ENCODE results near the gene HLF.

The HLF gene

GRCh38 chr17:55237841-55238178 lies 26.9 kb upstream of the HLF start:
- ATAC-seq (replicated peaks) (no peak), DNase-seq (no peak)
- Mint-ChIP-seq H3K4me3 (peak overlapping the region; percentile 74), H3K27ac (peak overlapping the region; percentile 22 to 84), H3K9me3 (peaks cover 0 to 5% of the 10 kb centered on the region in 2 donors), H3K27me3 (peaks cover under 1 to 8% of the 10 kb centered on the region in 2 donors), H3K4me1 (ENCODE audit: low read depth in 2 of 2) (peaks cover 3 to 7% of the 10 kb centered on the region in 2 donors), H3K36me3 (ENCODE audit: insufficient read depth) (peaks cover 6% of the 10 kb centered on the region)

GRCh38 chr17:55238179-55238930 lies 26.4 kb upstream of the HLF start:
- peak overlapping the region; percentile 22 to 84 for H3K27ac Mint-ChIP-seq
- peak; percentile 62 to 84 (median 80) for DNase-seq
- no peaks in the 10 kb centered on the region for H3K9me3 Mint-ChIP-seq
- H3K4me3 Mint-ChIP-seq = peak overlapping the region; percentile 74
- peak; percentile 91 for ATAC-seq (replicated peaks)
- H3K4me1 Mint-ChIP-seq (ENCODE audit: low read depth in 2 of 2) = peaks cover 3 to 7% of the 10 kb centered on the region in 2 donors
- H3K27me3 Mint-ChIP-seq = peaks cover 6 to 13% of the 10 kb centered on the region in 2 donors
- H3K36me3 Mint-ChIP-seq (ENCODE audit: insufficient read depth) = peaks cover 6% of the 10 kb centered on the region

- Mint-ChIP-seq H3K4me3 (peak overlapping the region; percentile 74), H3K27ac (peak overlapping the region in 1 of 2 donors; percentile 45), H3K9me3 (no peaks in the 10 kb centered on the region), H3K27me3 (peaks cover 10 to 14% of the 10 kb centered on the region in 2 donors), H3K4me1 (ENCODE audit: low read depth in 2 of 2) (peaks cover 3 to 7% of the 10 kb centered on the region in 2 donors), H3K36me3 (ENCODE audit: insufficient read depth) (peaks cover 6% of the 10 kb centered on the region)
- ATAC-seq (replicated peaks) (peak; percentile 31), DNase-seq (peak in 1 of 3 experiments; percentile 1)
These were observed 25.8 kb upstream of the HLF start for GRCh38 chr17:55238931-55239297.

- Mint-ChIP-seq H3K27ac (no peak overlapping the region), H3K4me3 (no peak overlapping the region), H3K27me3 (peaks cover 26 to 28% of the 10 kb centered on the region in 2 donors), H3K4me1 (ENCODE audit: low read depth in 2 of 2) (peaks cover 3 to 7% of the 10 kb centered on the region in 2 donors), H3K9me3 (no peaks in the 10 kb centered on the region), H3K36me3 (ENCODE audit: insufficient read depth) (peaks cover 6% of the 10 kb centered on the region)
- ATAC-seq (replicated peaks) (no peak), DNase-seq (no peak)
These were observed 23.7 kb upstream of the HLF start for GRCh38 chr17:55241097-55241496.

- Mint-ChIP-seq H3K27me3 (peaks cover 28 to 29% of the 10 kb centered on the region in 2 donors), H3K36me3 (ENCODE audit: insufficient read depth) (peaks cover 6% of the 10 kb centered on the region), H3K4me3 (no peak overlapping the region), H3K9me3 (no peaks in the 10 kb centered on the region), H3K4me1 (ENCODE audit: low read depth in 2 of 2) (peaks cover 0 to under 1% of the 10 kb centered on the region in 2 donors), H3K27ac (no peak overlapping the region)
- no peak for ATAC-seq (replicated peaks)
- no peak for DNase-seq
These were observed 22.3 kb upstream of the HLF start for GRCh38 chr17:55242476-55242875.

- H3K4me1 Mint-ChIP-seq (ENCODE audit: low read depth in 2 of 2) = no peaks in the 10 kb centered on the region
- DNase-seq (no peak), ATAC-seq (replicated peaks) (no peak)
- no peak overlapping the region for H3K4me3 Mint-ChIP-seq
- H3K9me3 Mint-ChIP-seq = no peaks in the 10 kb centered on the region
- H3K27ac Mint-ChIP-seq = no peak overlapping the region
- no peaks in the 10 kb centered on the region for H3K36me3 Mint-ChIP-seq (ENCODE audit: insufficient read depth)
- peaks cover 46 to 57% of the 10 kb centered on the region in 2 donors for H3K27me3 Mint-ChIP-seq
These were observed 18.8 kb upstream of the HLF start for GRCh38 chr17:55245986-55246385.

GRCh38 chr17:55246583-55246982 lies 18.2 kb upstream of the HLF start:
- Mint-ChIP-seq H3K4me1 (ENCODE audit: low read depth in 2 of 2) (no peaks in the 10 kb centered on the region), H3K36me3 (ENCODE audit: insufficient read depth) (no peaks in the 10 kb centered on the region), H3K9me3 (no peaks in the 10 kb centered on the region), H3K27me3 (peaks cover 52 to 57% of the 10 kb centered on the region in 2 donors), H3K4me3 (no peak overlapping the region), H3K27ac (no peak overlapping the region)
- ATAC-seq (replicated peaks) = no peak
- no peak for DNase-seq

GRCh38 chr17:55248077-55248476 lies 16.7 kb upstream of the HLF start:
- no peak overlapping the region for H3K4me3 Mint-ChIP-seq
- DNase-seq = no peak
- H3K27ac Mint-ChIP-seq = no peak overlapping the region
- no peaks in the 10 kb centered on the region for H3K4me1 Mint-ChIP-seq (ENCODE audit: low read depth in 2 of 2)
- H3K36me3 Mint-ChIP-seq (ENCODE audit: insufficient read depth) = no peaks in the 10 kb centered on the region
- peaks cover 54 to 62% of the 10 kb centered on the region in 2 donors for H3K27me3 Mint-ChIP-seq
- ATAC-seq (replicated peaks) = no peak
- H3K9me3 Mint-ChIP-seq = no peaks in the 10 kb centered on the region

GRCh38 chr17:55249861-55250260 lies 14.9 kb upstream of the HLF start:
- no peaks in the 10 kb centered on the region for H3K9me3 Mint-ChIP-seq
- H3K36me3 Mint-ChIP-seq (ENCODE audit: insufficient read depth) = no peaks in the 10 kb centered on the region
- no peaks in the 10 kb centered on the region for H3K4me1 Mint-ChIP-seq (ENCODE audit: low read depth in 2 of 2)
- no peak overlapping the region for H3K4me3 Mint-ChIP-seq
- ATAC-seq (replicated peaks) (no peak), DNase-seq (no peak)
- H3K27me3 Mint-ChIP-seq = peaks cover 37 to 49% of the 10 kb centered on the region in 2 donors
- no peak overlapping the region for H3K27ac Mint-ChIP-seq

- H3K9me3 Mint-ChIP-seq = no peaks in the 10 kb centered on the region
- no peak for ATAC-seq (replicated peaks)
- no peaks in the 10 kb centered on the region for H3K4me1 Mint-ChIP-seq (ENCODE audit: low read depth in 2 of 2)
- H3K27me3 Mint-ChIP-seq = peaks cover 18 to 40% of the 10 kb centered on the region in 2 donors
- H3K27ac Mint-ChIP-seq = no peak overlapping the region
- no peaks in the 10 kb centered on the region for H3K36me3 Mint-ChIP-seq (ENCODE audit: insufficient read depth)
- no peak overlapping the region for H3K4me3 Mint-ChIP-seq
- DNase-seq = no peak
These were observed 10.4 kb upstream of the HLF start for GRCh38 chr17:55254375-55254774.

- Mint-ChIP-seq H3K4me1 (ENCODE audit: low read depth in 2 of 2) (peaks cover 3 to 4% of the 10 kb centered on the region in 2 donors), H3K27ac (no peak overlapping the region), H3K27me3 (peaks cover 41 to 46% of the 10 kb centered on the region in 2 donors), H3K4me3 (no peak overlapping the region), H3K36me3 (ENCODE audit: insufficient read depth) (no peaks in the 10 kb centered on the region), H3K9me3 (no peaks in the 10 kb centered on the region)
- DNase-seq (no peak), ATAC-seq (replicated peaks) (no peak)
These were observed 6.1 kb upstream of the HLF start for GRCh38 chr17:55258578-55259135.

GRCh38 chr17:55259684-55260111 lies 5.1 kb upstream of the HLF start:
- Mint-ChIP-seq H3K27me3 (peaks cover 50 to 52% of the 10 kb centered on the region in 2 donors), H3K4me3 (no peak overlapping the region), H3K36me3 (ENCODE audit: insufficient read depth) (no peaks in the 10 kb centered on the region), H3K27ac (no peak overlapping the region), H3K4me1 (ENCODE audit: low read depth in 2 of 2) (peaks cover 3 to 8% of the 10 kb centered on the region in 2 donors), H3K9me3 (no peaks in the 10 kb centered on the region)
- no peak for ATAC-seq (replicated peaks)
- no peak for DNase-seq

- Mint-ChIP-seq H3K9me3 (no peaks in the 10 kb centered on the region), H3K27ac (no peak overlapping the region), H3K27me3 (peaks cover 50 to 52% of the 10 kb centered on the region in 2 donors), H3K4me1 (ENCODE audit: low read depth in 2 of 2) (peaks cover 3 to 8% of the 10 kb centered on the region in 2 donors), H3K4me3 (no peak overlapping the region), H3K36me3 (ENCODE audit: insufficient read depth) (no peaks in the 10 kb centered on the region)
- ATAC-seq (replicated peaks) (no peak), DNase-seq (no peak)
These were observed 3.4 kb upstream of the HLF start for GRCh38 chr17:55261311-55261710.
